ENCODE results near the gene RAD21L1.

The RAD21L1 gene

GRCh38 chr20:1287787-1288569 is 62.1 kb downstream of the RAD21L1 start:
- no peak overlapping the region for H3K4me3 ChIP-seq (ENCODE audit: control insufficient read depth, low read depth, low read length)
- no peak for TF ChIP-seq CTCF (conservative IDR thresholded peaks at IDR 0.05; ENCODE audit: control insufficient read depth, insufficient read depth, low read depth, low read length)
- DNase-seq (ENCODE audit: low read depth) = no peak

- DNase-seq (ENCODE audit: low read depth) = peak; percentile 48
Observed at GRCh38 chr20:1291191-1291741, 65.4 kb downstream of the RAD21L1 start.

DNA sequence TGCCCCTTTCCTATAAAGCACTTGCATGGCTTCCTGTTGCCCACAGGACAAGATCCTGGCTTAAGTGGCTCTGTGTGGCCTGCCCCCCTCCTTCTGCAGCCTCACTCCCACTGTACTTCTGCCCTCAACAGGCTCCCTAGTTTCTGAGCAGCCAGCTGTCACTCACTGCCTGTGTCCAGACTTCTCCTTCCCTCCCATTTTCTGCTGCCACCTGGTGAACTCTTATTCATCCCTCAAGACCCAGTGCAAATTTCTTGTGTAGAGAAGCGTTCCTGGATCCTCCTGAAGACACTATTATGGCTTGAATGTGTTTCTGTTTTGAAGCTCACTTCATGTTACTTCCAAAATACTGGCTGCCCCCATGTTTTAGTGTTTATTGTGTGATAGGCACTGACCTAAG is 66.8 kb downstream of the RAD21L1 start:
- TF ChIP-seq CTCF (conservative IDR thresholded peaks at IDR 0.05; ENCODE audit: control insufficient read depth, insufficient read depth, low read depth, low read length) = no peak
- no peak overlapping the region for H3K4me3 ChIP-seq (ENCODE audit: control insufficient read depth, low read depth, low read length)
- no peak for DNase-seq (ENCODE audit: low read depth)

More at GRCh38 chr20:1291191-1291741, 65.4 kb downstream of the RAD21L1 start:
- no peak for TF ChIP-seq CTCF (conservative IDR thresholded peaks at IDR 0.05; ENCODE audit: control insufficient read depth, insufficient read depth, low read depth, low read length)
- H3K4me3 ChIP-seq (ENCODE audit: control insufficient read depth, low read depth, low read length) = no peak overlapping the region

GRCh38 chr20:1293641-1294379 is 68.0 kb downstream of the RAD21L1 start:
- H3K4me3 ChIP-seq (ENCODE audit: control insufficient read depth, low read depth, low read length) = no peak overlapping the region
- DNase-seq (ENCODE audit: low read depth) = no peak
- TF ChIP-seq CTCF (conservative IDR thresholded peaks at IDR 0.05; ENCODE audit: control insufficient read depth, insufficient read depth, low read depth, low read length) = no peak

GRCh38 chr20:1294497-1294896 is 68.7 kb downstream of the RAD21L1 start:
- no peak for TF ChIP-seq CTCF (conservative IDR thresholded peaks at IDR 0.05; ENCODE audit: control insufficient read depth, insufficient read depth, low read depth, low read length)
- no peak overlapping the region for H3K4me3 ChIP-seq (ENCODE audit: control insufficient read depth, low read depth, low read length)
- DNase-seq (ENCODE audit: low read depth) = no peak

DNA sequence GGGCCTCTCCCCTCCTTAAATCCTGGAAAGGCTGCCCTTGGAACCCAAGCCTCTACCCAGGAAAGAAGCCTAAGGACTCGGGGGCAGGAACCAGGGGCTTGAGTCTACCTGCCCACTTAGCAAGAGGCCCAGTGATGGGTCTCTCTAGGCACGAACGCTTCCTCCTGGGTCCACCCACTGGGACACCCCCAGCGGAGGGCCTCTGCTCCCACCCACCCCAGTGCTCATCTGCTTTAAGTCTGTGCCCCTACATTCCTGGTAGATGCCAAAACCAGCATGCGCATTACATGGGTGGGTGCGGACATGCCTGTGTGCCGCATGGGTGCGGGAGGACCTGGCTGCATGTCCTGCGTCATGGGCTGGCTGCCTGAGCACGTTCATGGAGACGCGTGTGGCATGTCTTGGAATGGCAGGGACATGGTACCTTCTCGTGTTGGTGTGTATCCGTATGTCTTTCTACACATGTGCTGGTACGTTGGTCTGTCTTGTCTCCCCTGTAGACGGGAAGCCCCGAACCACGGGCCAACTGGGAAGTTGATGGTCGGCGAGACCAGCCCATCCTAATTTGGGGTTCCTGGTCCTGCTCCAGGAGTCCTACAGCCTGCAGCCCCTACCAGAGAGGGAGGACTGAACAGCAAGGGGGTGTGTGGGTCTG is 69.6 kb downstream of the RAD21L1 start:
- DNase-seq (ENCODE audit: low read depth) = no peak
- no peak for TF ChIP-seq CTCF (conservative IDR thresholded peaks at IDR 0.05; ENCODE audit: control insufficient read depth, insufficient read depth, low read depth, low read length)
- no peak overlapping the region for H3K4me3 ChIP-seq (ENCODE audit: control insufficient read depth, low read depth, low read length)

Data from fibroblast of mammary gland (primary cell).